Muscle layer of colon (tissue), 2 donors: ENCODE measurements around the gene MPST.

Source experiments
- H3K27ac ChIP-seq: one replicate; pipeline ENCODE4 v1.7.0; 2013; ENCODE audit warnings: low read depth, mild to moderate bottlenecking, low read length, moderate library complexity
- H3K27me3 ChIP-seq, 2 donors: one replicate each; pipeline ENCODE4 v1.7.0; 2013; ENCODE audit warnings: low read length in 2 of 2, mild to moderate bottlenecking in 2 of 2; ENCODE audit not compliant: insufficient read depth in 2 of 2, control insufficient read depth in 1 of 2
- H3K36me3 ChIP-seq: one replicate; pipeline ENCODE4 v1.7.0; 2013; ENCODE audit warnings: mild to moderate bottlenecking, low read length; ENCODE audit not compliant: insufficient read depth
- H3K4me1 ChIP-seq: one replicate; pipeline ENCODE4 v1.7.0; 2013; ENCODE audit warnings: mild to moderate bottlenecking, low read length; ENCODE audit not compliant: insufficient read depth
- H3K4me3 ChIP-seq, 2 donors: one replicate each; pipeline ENCODE4 v1.7.0; 2013; ENCODE audit warnings: low read length in 2 of 2, low read depth in 1 of 2, mild to moderate bottlenecking in 1 of 2, moderate library complexity in 1 of 2
- H3K9ac ChIP-seq: one replicate; pipeline ENCODE4 v1.7.0; 2013; ENCODE audit warnings: low read length
- H3K9me3 ChIP-seq: one replicate; pipeline ENCODE4 v1.7.0; 2013; ENCODE audit warnings: mild to moderate bottlenecking, low read length
- donor health status: abdominal sarcoma.
- donor health status: Adenocarcinoma of cecum.

The MPST gene

DNA sequence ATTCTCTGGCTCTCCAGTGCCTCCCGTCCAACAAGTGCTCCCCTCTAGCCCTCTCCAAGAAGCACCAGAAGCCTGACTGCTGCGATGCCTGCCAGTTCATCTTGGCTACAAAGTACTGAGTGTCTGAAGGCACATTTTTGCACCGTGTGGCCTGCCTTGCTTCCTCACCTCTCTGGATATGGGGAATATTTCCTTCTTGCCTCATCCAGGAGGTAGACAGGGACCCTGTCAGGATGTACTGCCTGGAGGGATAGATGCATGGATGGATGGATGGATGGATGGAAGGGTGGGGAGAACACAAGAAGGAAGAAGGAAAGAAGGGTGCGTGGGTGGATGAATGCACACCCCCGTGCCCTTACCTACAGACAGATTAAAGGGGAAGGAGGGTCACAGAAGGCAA lies 59.6 kb downstream of the MPST start:
- no peak overlapping the region for H3K27ac ChIP-seq
- H3K9me3 ChIP-seq, result no peaks in the 10 kb centered on the region
- no peak overlapping the region for H3K9ac ChIP-seq
- no peaks in the 10 kb centered on the region for H3K4me1 ChIP-seq
- H3K4me3 ChIP-seq, result no peak overlapping the region
- H3K27me3 ChIP-seq, result peaks cover 4 to 12% of the 10 kb centered on the region in 2 donors
- H3K36me3 ChIP-seq, result no peaks in the 10 kb centered on the region
